ENCODE results near the gene PTPRK.

Gene PTPRK

GRCh38 chr6:128171182-128171581 is 349.2 kb downstream of the PTPRK start:
- no peak overlapping the region for H3K9ac ChIP-seq (ENCODE audit: low read length)
- no peaks in the 10 kb centered on the region for H3K9me3 ChIP-seq (ENCODE audit: low read length)
- H3K27me3 ChIP-seq (ENCODE audit: insufficient read depth, low read length) = no peaks in the 10 kb centered on the region
- H3K4me1 ChIP-seq (ENCODE audit: insufficient read depth, low read length, severe bottlenecking) = no peaks in the 10 kb centered on the region
- H3K4me2 ChIP-seq (ENCODE audit: low read length) = no peak overlapping the region
- H3K36me3 ChIP-seq (ENCODE audit: insufficient read depth, low read length) = no peaks in the 10 kb centered on the region
- no peak overlapping the region for H3K4me3 ChIP-seq (ENCODE audit: low read depth, low read length, poor library complexity, severe bottlenecking)
- H3K9me2 ChIP-seq (ENCODE audit: low read depth, low read length) = no peaks in the 10 kb centered on the region
- H3K27ac ChIP-seq (ENCODE audit: low read depth, low read length, poor library complexity, severe bottlenecking) = no peak overlapping the region
- H2AFZ ChIP-seq (ENCODE audit: low read length) = no peak overlapping the region
- no peak for TF ChIP-seq CTCF (IDR thresholded peaks at IDR 0.05; ENCODE audit: low read length)
- TF ChIP-seq EZH2 (IDR thresholded peaks at IDR 0.05; ENCODE audit: borderline replicate concordance, low read length) = no peak
- no peaks in the 10 kb centered on the region for H4K20me1 ChIP-seq (ENCODE audit: insufficient read depth, low read length)
- H3K79me2 ChIP-seq (ENCODE audit: insufficient read depth, low read length) = no peaks in the 10 kb centered on the region
- H3F3A ChIP-seq (ENCODE audit: insufficient read depth, low read length) = no peaks in the 10 kb centered on the region

GRCh38 chr6:128168244-128168643 is 352.2 kb downstream of the PTPRK start:
- no peaks in the 10 kb centered on the region for H3F3A ChIP-seq (ENCODE audit: insufficient read depth, low read length)
- no peaks in the 10 kb centered on the region for H3K36me3 ChIP-seq (ENCODE audit: insufficient read depth, low read length)
- no peak overlapping the region for H3K9ac ChIP-seq (ENCODE audit: low read length)
- no peak overlapping the region for H3K4me2 ChIP-seq (ENCODE audit: low read length)
- no peaks in the 10 kb centered on the region for H3K9me2 ChIP-seq (ENCODE audit: low read depth, low read length)
- no peaks in the 10 kb centered on the region for H3K4me1 ChIP-seq (ENCODE audit: insufficient read depth, low read length, severe bottlenecking)
- H3K27me3 ChIP-seq (ENCODE audit: insufficient read depth, low read length) = no peaks in the 10 kb centered on the region
- no peak overlapping the region for H2AFZ ChIP-seq (ENCODE audit: low read length)
- no peaks in the 10 kb centered on the region for H4K20me1 ChIP-seq (ENCODE audit: insufficient read depth, low read length)
- H3K9me3 ChIP-seq (ENCODE audit: low read length) = no peaks in the 10 kb centered on the region
- H3K27ac ChIP-seq (ENCODE audit: low read depth, low read length, poor library complexity, severe bottlenecking) = no peak overlapping the region
- no peak overlapping the region for H3K4me3 ChIP-seq (ENCODE audit: low read depth, low read length, poor library complexity, severe bottlenecking)
- no peaks in the 10 kb centered on the region for H3K79me2 ChIP-seq (ENCODE audit: insufficient read depth, low read length)
- TF ChIP-seq EZH2 (IDR thresholded peaks at IDR 0.05; ENCODE audit: borderline replicate concordance, low read length) (no peak), CTCF (IDR thresholded peaks at IDR 0.05; ENCODE audit: low read length) (no peak)

GRCh38 chr6:128167552-128167951 is 352.8 kb downstream of the PTPRK start:
- H3K79me2 ChIP-seq (ENCODE audit: insufficient read depth, low read length) = no peaks in the 10 kb centered on the region
- no peaks in the 10 kb centered on the region for H3K9me2 ChIP-seq (ENCODE audit: low read depth, low read length)
- H4K20me1 ChIP-seq (ENCODE audit: insufficient read depth, low read length) = no peaks in the 10 kb centered on the region
- no peaks in the 10 kb centered on the region for H3K4me1 ChIP-seq (ENCODE audit: insufficient read depth, low read length, severe bottlenecking)
- H3K9me3 ChIP-seq (ENCODE audit: low read length) = no peaks in the 10 kb centered on the region
- H3K4me3 ChIP-seq (ENCODE audit: low read depth, low read length, poor library complexity, severe bottlenecking) = no peak overlapping the region
- H3K27ac ChIP-seq (ENCODE audit: low read depth, low read length, poor library complexity, severe bottlenecking) = no peak overlapping the region
- H3F3A ChIP-seq (ENCODE audit: insufficient read depth, low read length) = no peaks in the 10 kb centered on the region
- no peak overlapping the region for H2AFZ ChIP-seq (ENCODE audit: low read length)
- no peaks in the 10 kb centered on the region for H3K27me3 ChIP-seq (ENCODE audit: insufficient read depth, low read length)
- H3K4me2 ChIP-seq (ENCODE audit: low read length) = no peak overlapping the region
- no peaks in the 10 kb centered on the region for H3K36me3 ChIP-seq (ENCODE audit: insufficient read depth, low read length)
- H3K9ac ChIP-seq (ENCODE audit: low read length) = no peak overlapping the region
- TF ChIP-seq CTCF (IDR thresholded peaks at IDR 0.05; ENCODE audit: low read length) = no peak
- no peak for TF ChIP-seq EZH2 (IDR thresholded peaks at IDR 0.05; ENCODE audit: borderline replicate concordance, low read length)
